Measurements from ENCODE around the gene PHACTR2.
"Not testable (repeated sequence)": the region's sequence is repeated elsewhere in the genome, so short reads cannot be mapped to it uniquely, and the experiment has no call there.

The PHACTR2 gene

DNA sequence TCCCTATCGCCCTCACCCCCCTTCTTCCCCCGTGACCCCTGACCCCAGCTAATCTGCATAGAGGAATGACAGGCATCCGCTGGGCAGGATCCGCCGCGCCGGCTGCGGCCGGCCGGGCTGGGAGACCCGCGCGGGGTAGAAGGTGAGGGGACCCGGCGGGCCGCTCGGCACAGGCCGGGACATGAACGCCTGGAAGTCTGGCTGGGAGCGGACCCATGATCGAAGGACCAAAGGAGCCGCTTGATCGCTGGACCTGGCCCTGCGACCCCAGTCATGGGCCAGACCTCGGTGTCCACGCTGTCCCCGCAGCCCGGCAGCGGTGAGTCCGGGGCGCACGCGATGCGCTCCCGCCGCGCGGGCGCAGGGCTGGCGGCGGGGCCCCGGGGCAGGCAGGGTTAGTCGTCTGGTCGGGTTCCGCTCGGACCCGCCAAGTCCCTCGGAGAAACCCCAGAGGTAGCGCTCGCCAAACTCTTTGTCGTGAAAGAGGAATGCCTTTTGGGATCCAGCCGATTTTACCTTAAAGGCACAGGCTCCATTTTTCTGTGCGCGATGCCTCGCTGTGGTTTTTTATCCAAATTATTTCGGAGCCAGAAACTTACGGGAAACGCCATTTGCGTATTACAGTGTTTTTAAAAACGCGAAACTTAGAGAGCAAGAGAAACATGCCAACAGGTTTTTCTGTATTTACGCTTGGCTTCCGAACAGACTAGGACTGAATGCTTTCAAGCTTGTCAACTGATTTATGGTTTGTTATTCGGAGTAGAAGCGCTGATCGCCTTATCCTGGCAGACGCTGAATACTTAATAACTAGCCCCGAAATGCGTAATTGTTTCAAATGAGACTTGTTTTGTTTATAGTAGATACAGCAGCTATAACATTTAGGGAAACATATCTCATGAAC lies at the start of gene PHACTR2:
Gene PHACTR2, plus strand, starts transcription at position 75 of the 901 bp plus-strand sequence. Its CDS starts 199 bp downstream, at position 274.
- DNase-seq, result peak; percentile 3 to 40 (median 10)

DNA sequence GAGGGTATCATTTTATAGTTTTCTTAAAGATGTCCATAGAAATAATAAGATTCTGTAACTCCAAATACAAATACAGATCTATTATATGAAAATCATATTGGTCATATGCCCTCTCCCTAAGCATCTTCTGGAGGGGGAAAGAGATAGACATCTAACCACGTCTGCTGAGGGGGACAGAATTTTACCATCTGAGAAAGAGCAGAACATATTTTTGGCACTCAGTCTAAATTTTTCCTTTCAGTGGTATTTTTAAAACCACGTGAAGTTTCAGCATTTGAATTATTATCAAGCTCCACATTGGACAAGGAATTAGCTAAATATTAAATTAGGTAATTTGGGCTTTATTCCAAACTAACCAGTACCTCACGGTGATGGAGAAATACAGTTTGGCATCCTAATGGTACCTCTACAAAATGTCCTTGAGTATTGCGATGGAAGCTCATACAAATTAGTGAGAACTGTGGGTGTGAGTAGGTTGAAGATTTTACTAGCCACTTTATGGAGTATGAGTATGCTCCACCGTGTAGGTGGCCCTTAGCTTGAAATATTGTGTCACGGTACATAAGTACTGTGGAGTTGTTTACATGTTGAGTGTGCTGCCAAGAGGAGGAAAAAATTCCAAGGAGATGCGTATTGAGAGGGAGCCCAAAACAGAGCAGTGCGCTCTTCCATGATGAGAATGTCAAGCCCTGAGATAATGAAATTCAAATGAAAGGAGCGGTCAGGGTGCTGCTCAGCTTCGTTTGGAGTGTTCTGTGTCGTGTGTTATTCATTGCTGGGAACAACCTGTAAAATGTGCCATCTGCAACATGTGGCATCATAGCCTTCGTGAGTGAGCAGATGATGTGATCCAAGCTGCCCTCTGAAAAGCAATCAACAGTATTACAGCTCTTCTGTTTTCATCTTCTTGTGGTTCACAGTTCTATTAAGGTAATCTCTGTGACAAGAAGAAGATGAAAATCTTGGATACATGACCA lies 48.4 kb upstream of the PHACTR2 start:
- no peak for DNase-seq

DNA sequence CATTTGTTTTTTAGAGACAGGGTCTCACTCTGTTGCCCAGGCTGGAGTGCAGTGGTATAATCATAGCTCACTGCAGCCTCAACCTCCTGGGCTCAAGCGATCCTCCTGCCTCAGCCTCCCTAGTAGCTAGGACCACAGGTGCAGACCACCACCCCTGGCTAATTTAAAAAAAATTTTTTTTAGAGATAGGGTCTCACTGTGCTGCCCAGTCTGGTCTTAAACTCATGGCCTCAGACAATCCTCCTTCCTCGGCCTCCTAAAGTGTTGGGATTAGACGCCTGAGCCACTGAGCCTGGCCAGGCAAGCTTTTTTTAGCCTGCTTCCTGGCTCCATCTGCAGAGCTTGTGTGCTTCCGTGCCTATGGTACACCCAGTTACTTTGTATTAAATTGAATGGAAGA lies 46.6 kb upstream of the PHACTR2 start:
- not testable (repeated sequence) for DNase-seq

DNA sequence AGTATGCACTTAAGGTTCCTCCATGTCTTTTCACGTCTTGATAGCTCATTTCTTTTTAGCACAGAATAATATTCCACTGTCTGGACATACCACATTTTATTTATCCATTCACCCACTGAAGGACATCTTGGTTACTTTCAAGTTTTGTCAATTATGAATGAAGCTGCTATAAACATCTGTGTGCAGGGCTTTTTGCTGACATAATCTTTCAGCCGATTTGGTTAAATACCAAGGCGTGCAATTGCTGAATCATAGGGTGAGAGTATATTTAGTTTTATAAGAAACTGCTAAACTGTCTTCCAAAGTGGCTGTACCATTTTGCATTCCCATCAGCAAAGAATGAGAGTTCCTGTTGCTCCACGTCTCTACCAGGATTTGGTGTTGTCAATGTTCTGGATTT lies 44.9 kb upstream of the PHACTR2 start:
- no peak for DNase-seq

DNA sequence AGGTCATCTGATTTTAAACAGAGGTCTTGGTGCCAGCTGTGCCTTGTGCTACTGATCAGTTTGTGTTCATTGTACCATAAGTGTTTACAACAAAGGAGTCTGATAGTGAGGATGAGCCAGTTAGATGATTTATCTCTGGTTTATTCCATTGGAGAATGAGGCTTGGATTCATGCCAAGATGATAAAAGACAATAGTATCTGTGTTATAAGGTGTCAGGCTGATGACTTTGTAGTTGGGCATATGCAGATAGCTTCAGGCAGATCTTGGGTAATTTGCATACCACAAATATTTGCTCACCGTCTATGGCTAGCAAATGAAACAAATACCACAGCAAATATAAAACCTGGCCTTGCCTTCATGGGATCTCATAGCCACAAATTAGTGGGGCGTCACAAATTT lies 43.3 kb upstream of the PHACTR2 start:
- no peak for DNase-seq

DNA sequence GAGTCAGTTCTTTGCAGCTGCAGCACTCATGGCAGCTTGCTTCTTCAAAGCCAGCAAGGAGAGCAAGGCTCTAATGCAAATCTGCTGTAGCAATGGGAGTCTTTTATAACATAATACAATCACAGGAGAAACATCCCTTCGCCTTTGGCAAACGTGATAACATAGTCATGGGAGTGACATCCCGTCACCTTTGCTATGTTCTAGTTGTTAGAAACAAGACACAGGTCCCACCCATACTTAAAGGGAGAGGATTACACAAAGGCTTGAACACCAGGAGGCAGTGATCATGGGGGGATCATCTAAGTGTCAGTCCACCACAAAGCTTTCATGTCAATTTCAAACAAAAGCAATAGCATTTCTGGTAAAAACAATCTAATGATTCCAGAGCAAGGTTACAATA lies 40.1 kb upstream of the PHACTR2 start:
- no peak for DNase-seq

DNA sequence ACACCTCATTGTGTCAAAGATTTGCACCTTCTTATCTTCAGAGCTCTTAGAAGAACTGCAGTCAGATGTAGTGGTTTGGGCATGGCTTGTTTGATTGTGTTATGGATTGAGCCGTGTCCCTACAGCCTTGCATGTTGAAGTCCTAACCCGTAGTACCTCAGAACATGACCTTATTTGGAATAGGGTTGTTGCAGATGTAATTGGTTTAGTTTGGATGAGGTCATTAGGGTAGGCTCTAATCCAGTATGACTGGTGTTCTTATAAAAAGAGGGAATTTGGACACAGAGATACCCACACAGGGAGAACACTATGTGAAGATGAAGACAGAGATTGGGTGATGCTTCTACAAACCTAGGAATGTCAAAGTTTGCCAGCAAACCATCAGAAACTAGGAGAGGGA lies 35.4 kb upstream of the PHACTR2 start:
- no peak for DNase-seq

DNA sequence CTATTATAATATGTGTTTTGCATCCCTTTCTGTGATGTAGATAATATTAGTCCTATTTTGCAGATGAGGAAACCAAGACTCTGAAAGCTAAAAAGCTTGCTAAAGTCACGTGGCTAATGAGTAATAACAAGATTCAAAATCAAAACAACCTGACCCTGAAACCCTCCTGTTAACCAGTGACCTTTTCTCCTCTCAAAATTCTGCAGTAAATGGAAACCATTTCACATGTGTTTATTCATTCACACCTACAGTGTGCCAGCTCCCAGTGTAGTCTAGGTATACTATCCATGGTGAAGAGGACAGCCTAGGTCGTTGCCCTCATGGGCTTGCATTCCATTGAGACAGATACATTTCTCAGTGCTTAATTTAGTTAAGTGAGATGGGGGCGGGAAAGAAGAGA lies 30.6 kb upstream of the PHACTR2 start:
- no peak for DNase-seq

DNA sequence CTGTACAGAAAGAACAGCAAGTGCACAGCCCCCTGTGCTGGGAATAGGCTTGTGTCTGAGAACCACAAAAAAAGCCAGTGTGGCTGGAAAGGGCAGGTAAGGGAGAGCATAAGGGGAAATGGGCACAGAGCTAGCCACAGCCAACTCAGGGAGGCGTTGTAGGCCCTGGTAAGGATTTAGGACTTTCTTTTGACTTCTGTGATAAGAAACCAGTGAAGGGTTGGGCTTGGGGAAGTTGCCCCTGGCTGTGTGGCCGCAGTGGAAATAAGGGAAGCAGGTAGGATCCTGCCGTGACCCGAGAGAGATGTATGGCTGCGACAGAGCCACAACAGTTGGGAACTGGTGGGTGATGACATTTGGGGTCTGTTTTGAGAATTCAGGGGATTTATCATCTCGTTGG lies 30.0 kb upstream of the PHACTR2 start:
- no peak for DNase-seq

DNA sequence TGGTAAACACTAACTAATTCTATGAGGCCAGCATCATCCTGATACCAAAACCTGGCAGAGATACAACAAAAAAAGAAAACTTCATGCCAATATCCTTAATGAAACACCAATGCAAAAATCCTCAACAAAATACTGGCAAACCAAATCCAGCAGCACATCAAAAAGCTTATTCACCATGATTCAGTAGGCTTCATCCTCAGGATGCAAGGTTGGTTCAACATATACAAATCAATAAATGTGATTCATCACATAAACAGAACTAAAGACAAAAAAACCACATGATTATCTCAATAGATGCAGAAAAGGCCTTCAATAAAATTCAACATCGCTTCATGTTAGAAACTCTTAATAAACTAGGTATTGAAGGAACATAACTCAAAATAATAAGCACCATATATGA lies 28.4 kb upstream of the PHACTR2 start:
- DNase-seq, result not testable (repeated sequence)

DNA sequence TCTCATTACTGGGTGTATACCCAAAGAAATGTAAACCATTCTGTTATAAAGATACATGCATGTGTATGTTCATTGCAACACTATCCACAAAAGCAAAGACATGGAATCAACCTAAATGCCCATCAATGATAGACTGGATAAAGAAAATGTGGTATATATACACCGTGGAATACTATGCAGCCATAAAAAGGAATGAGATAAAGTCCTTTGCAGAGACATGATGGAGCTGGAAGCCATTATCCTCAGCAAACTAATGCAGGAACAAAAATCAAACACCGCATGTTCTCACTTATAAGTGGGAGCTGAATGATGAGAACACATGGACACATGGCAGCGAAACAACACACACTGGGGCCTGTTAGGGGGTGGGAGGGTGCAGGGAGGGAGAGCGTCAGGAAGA lies 26.4 kb upstream of the PHACTR2 start:
- DNase-seq, result not testable (repeated sequence)

DNA sequence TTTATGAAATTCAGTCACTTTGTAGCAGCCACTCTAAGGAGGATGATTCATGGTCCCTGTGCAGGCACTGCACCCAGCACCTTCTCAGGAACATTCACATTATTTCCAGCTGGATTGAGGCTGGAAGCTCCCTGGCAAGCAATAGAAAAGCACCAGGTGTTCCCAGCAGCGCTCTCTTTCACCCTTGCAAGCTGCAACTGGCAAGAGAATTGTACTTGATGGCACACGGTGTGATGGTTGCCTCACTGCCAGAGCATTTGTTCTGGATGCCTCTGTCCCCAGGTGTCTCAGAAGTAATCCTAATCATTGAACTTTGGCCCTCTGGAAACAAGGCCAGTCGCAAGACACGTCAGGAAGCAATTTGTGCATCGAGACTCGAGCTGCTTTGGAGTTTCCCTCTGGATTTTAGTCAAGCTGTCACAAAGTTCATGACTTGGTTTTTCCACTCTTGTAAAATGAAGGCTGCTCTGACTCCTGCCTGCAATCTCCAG lies 24.9 kb upstream of the PHACTR2 start:
- DNase-seq, result no peak

DNA sequence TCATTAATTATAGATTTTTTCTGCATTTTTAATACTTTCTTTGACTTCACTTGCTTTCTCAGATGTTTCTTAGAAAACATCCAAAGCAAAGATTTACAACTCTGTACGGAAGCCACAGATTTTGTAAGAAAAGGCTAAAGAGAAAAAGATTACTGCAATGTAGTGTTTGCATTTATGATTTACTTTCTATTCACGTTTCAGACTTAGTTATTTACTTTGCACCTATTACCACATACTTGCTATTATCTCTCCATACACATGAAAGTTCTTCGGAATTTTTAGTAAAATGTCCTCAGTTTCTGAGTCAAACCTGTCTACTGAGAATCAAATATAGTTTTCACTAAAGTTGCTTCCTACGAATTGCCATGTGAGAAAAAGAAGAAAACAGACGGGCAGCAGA lies 22.2 kb upstream of the PHACTR2 start:
- no peak for DNase-seq

DNA sequence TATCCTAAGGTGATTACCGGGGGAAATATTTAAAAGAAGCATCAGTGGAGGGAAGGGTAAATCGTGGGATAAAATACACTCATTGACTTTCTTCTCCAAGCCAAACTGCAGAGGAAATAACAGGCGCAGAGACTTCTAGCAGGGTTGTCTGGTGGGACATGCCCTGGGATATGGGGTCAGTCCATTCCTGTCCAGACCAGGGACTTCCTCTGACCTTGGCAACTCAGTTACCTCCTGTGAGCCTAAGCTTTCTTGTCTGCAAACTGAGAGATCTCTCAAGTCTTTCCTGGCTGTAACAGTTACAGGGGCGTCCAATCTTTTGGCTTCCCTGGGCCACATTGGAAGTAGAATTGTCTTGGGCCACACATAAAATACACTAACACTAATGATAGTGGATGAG lies 21.7 kb upstream of the PHACTR2 start:
- DNase-seq, result no peak

DNA sequence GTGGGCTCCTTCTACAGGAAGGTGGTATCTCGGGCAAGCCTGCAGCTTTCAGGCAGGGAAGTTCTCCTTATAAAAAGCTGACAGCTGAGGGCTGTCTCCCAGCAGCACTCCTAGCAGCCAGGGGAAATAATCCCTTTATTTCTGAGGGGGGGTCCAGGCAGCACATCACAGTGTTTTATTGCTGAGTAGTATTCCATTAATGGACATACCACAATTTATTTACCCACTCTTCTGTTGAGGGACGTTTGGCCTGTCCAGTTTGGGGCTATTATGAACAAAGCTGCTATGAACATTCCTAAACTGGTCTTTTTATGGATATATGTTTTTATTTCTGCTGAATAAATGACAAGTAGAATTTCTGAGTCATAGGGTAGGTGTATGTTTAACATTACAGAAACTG lies 20.0 kb upstream of the PHACTR2 start:
- no peak for DNase-seq

DNA sequence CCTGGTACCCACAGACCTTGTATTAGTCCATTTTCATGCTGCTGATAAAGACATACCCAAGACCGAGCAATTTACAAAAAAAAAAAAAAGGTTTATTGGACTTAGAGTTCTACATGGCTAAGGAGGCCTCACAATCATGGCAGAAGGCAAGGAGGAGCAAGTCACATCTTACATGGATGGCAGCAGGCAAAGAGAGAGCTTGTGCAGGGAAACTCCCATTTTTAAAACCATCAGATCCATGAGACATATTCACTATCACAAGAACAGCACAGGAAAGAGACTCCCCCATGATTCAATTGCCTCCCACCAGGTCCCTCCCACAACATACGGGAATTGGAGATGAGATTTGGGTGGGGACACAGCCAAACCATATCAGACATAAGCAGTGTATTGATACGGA lies 17.6 kb upstream of the PHACTR2 start:
- DNase-seq, result not testable (repeated sequence)

DNA sequence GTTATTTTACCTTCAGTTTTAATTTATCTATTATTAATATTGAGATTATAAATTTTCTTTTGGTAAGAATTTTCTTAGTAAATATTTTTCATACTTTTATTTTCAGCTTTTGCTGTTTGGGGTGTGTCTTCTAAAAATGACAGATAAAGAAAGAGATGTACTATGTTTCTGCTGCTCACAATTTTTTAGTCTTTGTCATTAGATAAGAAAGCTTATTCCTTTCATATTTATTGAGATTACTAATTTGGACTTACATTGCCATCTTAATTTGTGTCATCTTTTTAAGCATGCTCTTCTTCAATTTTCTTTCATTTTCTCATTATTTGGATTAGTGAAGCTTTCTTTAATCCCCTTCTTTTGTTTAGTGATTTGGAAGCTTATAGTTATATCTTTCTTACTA lies 13.6 kb upstream of the PHACTR2 start:
- DNase-seq, result no peak

DNA sequence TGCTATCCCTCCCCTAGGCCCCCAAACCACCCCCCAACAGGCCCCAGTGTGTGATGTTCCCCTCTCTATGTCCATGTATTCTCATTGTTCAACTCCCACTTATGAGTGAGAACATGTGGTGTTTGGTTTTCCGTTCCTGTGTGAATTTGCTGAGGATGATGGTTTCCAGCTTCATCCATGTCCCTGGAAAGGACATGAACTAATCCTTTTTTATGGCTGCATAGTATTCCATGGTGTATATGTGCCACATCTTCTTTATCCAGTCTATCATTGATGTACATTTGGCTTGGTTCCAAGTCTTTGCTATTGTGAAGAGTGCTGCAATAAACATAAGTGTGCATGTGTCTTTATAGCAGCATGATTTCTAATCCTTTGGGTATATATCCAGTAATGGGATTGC lies 11.8 kb upstream of the PHACTR2 start:
- not testable (repeated sequence) for DNase-seq

DNA sequence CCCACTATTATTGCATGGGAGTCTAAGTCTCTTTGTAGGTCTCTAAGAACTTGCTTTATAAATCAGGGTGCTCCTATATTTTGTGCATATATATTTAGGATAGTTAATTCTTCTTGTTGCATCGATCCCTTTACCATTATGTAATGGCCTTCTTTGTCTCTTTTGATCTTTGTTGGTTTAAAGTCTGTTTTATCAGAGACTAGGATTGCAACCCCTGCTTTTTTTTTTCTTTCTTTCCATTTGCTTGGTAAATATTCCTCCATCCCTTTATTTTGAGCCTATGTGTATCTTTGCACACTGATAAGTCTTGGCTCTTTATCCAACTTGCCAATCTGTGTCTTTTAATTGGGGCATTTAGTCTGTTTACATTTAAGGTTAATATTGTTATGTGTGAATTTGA lies 8.3 kb upstream of the PHACTR2 start:
- not testable (repeated sequence) for DNase-seq

DNA sequence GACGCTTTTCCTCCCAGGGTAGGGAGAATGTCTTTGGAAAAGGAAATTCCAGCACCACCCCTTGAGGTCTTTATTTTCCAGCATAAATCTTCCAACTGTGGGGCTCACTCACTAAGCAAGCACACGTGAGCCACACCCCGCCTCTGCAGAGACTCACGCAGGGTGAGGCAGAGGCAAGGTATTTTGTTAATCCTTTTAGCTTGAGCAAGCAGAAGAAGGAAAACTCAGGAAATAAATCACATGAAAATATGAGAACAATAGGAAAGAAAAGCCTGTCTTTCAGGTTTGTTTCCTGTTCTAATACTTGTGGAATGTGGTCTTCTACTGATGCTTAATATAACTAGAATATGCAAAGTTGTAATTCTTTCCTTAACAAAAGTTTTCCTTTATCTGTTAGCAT lies 4.1 kb upstream of the PHACTR2 start:
- DNase-seq, result no peak

DNA sequence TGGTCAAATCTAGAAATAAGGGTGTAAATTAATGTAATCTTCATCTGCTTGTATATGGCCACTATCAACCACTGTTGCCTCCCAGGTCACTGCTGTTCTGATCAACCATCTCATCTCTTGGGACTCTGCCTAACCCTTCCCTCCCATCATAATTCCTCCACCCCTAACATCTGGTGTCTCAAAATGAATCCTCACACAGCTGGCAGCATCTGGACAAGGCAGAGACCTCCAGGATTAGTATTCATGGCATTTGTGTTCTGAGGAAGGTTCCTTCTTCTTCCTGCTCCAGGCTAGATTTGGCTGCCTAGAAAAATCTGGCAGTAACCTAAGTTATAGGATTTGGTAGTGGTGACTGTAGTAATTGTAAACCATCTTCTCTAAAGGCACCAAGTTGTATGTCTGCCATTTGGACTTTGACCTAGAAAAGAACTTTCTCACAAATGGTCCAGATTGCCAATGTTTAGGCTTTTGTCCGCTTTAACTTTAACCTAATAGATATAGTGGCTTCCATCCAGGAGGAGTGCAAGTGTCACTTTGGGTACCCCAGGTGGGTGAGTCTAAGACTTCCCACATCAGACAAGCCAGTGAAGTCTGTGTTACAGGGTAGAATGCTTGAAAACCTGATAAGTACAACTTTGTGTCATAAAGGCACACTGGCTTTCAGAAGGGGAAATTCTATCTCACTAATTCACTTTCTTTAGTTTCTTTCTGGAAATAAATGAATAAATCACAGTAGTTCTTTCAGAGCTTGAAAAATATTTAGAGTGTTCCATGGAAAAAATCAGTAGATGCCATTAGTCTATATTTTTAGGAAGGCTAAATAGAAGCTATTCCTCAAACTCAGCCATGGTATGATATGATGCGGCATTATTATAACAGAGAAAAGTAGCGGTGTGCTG lies 3.0 kb upstream of the PHACTR2 start:
- DNase-seq, result no peak

DNA sequence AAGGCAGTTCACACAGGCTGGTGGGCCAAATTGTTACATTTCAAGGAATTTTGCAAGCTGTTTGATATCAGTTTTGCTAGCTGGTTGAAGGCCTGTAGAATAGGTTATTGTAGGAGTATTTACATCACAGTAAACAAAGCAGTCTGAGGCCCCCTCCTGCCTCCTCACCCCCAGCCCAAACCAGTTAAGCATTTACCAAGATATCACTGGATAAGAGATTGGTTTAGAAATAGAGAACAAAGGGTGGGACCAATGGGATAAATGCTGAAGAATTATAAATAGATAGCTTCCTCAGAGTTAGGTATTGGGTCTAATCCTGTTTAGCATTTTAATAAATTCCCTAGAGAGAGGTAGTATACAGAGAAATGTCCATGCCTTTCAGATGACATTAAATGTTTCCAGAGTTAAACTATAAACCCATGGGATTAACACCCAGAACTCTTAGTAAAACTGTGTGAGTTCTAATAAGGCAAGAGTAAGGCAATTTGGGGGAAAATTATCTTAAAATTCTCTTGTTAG lies 2.3 kb upstream of the PHACTR2 start:
- DNase-seq, result no peak
